Transverse colon (tissue), 4 donors: ENCODE measurements around the gene CHTF18. TPM values are rescaled to one million over a fixed set of nuclear protein-coding genes. Genes with fewer than 3 reads are reported as not detected.
"Not testable (repeated sequence)": the region's sequence is repeated elsewhere in the genome, so short reads cannot be mapped to it uniquely, and the experiment has no call there.

Source experiments
- DNase-seq: peaks from one replicate; pipeline ENCODE4 v3.0.0-alpha.2; 2019
- H3K27ac ChIP-seq, 4 donors: fragments of 200-600 bp; sonication (generic); 2 replicates each; pipeline ENCODE4 v1.5.1; 2016 to 2018; ENCODE audit warnings: inconsistent platforms in 4 of 4
- H3K27me3 ChIP-seq: fragments of 200-600 bp; sonication (generic); 2 replicates; pipeline ENCODE4 v1.5.1; 2017; ENCODE audit warnings: inconsistent platforms
- H3K36me3 ChIP-seq, 4 donors: fragments of 200-600 bp; sonication (generic); 2 replicates each; pipeline ENCODE4 v1.5.1; 2017 to 2019; ENCODE audit warnings: inconsistent platforms in 4 of 4
- H3K4me1 ChIP-seq, 4 donors: fragments of 200-600 bp; sonication (generic); 2 replicates each; pipeline ENCODE4 v1.5.1; 2017 to 2020; ENCODE audit warnings: inconsistent platforms in 4 of 4
- H3K4me3 ChIP-seq, 4 donors: fragments of 200-600 bp; sonication (generic); 1 replicate in 1 of 4; 2 replicates in 3 of 4; pipeline versions ENCODE4 v1.5.1 to v1.6.1; 2017 to 2019; ENCODE audit warnings: inconsistent platforms in 4 of 4
- H3K9me3 ChIP-seq, 2 donors: fragments of 200-600 bp; sonication (generic); 2 replicates each; pipeline ENCODE4 v1.5.1; 2017 to 2019; ENCODE audit warnings: inconsistent platforms in 2 of 2
- EP300 ChIP-seq: sonication (generic); formaldehyde crosslinking; IDR thresholded peaks from one replicate; pipeline ENCODE4 v1.6.1; 2017; ENCODE audit warnings: antibody characterized with exemption, low read depth
- POLR2A ChIP-seq: fragments of 450-650 bp; IDR thresholded peaks from one replicate; pipeline ENCODE4 v1.6.1; 2016; ENCODE audit warnings: antibody characterized with exemption, mild to moderate bottlenecking, moderate library complexity
- POLR2AphosphoS5 ChIP-seq, 3 donors: sonication (generic); formaldehyde crosslinking; IDR thresholded peaks; one replicate each; pipeline ENCODE4 v1.6.1; 2016; ENCODE audit warnings: antibody characterized with exemption in 3 of 3
- WGBS, 2 donors: methylation state at CpG; one replicate each; pipeline ENCODE4 v1.1.5; 2018; ENCODE audit warnings: low coverage in 1 of 2; 5-methylcytosine and 5-hydroxymethylcytosine counted together
- in situ Hi-C, 4 donors: fragments of 200-750 bp; cut with MboI; loops; one replicate each; pipeline versions ENCODE4 v1.15.0 to v1.15.1; 2017; ENCODE audit warnings: low sequenced_read_pairs in 3 of 4, low pct_ligation_motif_present in 1 of 4, low pct_unique_long_range_greater_than_20kb in 1 of 4
- intact Hi-C: fragments of 100-400 bp; cut with DNase I; formaldehyde crosslinking; loops from one replicate; pipeline ENCODE4 v1.15.1; 2023; ENCODE audit warnings: low total_unique reads
- total RNA-seq, 4 donors: library from RNA; depleted of rRNA; stranded (reverse); fragments of >200 nt; gene quantifications; one replicate each; pipeline ENCODE4 v1.1.0, GENCODE V29; 2016
- TF ChIP-seq, protein P1 (sequence below), 5 experiments: fragments of 200-600 bp in 3 of 5; fragments of 450-650 bp in 2 of 5; sonication (generic) in 3 of 5; IDR thresholded peaks; 1 replicate in 2 of 5; 2 replicates in 3 of 5; pipeline ENCODE4 v1.5.1; 2016 to 2017; ENCODE audit warnings: antibody characterized with exemption in 5 of 5, inconsistent platforms in 3 of 5, mild to moderate bottlenecking in 2 of 5, moderate library complexity in 1 of 5

Gene CHTF18
- total RNA-seq, 4 donors from 2014 or later: 4.6 to 33.4 (median 12.9) TPM

GRCh38 chr16:740764-741505 is 47.5 kb upstream of the CHTF18 start, which contains the start of gene CIAO3:
Gene CIAO3, minus strand, starts transcription at chr16:740997. Its CDS starts 12 bp downstream, at chr16:740985.
- TF ChIP-seq EP300 (no peak), POLR2A (peak; percentile 83), POLR2AphosphoS5 (IDR thresholded peaks at IDR 0.05) (peak; percentile 95 to 99 (median 99))
- TF ChIP-seq, protein P1, sequence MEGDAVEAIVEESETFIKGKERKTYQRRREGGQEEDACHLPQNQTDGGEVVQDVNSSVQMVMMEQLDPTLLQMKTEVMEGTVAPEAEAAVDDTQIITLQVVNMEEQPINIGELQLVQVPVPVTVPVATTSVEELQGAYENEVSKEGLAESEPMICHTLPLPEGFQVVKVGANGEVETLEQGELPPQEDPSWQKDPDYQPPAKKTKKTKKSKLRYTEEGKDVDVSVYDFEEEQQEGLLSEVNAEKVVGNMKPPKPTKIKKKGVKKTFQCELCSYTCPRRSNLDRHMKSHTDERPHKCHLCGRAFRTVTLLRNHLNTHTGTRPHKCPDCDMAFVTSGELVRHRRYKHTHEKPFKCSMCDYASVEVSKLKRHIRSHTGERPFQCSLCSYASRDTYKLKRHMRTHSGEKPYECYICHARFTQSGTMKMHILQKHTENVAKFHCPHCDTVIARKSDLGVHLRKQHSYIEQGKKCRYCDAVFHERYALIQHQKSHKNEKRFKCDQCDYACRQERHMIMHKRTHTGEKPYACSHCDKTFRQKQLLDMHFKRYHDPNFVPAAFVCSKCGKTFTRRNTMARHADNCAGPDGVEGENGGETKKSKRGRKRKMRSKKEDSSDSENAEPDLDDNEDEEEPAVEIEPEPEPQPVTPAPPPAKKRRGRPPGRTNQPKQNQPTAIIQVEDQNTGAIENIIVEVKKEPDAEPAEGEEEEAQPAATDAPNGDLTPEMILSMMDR (IDR thresholded peaks at IDR 0.05): peak; percentile 79 to 99 (median 97)
- in situ Hi-C loops (no loop called here), intact Hi-C loops (loop anchor here (2.0 kb wide), 1 partner anchor 28 kb away; no protein-coding TSS in a partner anchor)
- peaks cover 3% of the 10 kb centered on the region for H3K27me3 ChIP-seq
- no peaks in the 10 kb centered on the region for H3K36me3 ChIP-seq
- DNase-seq: peak; percentile 91
- H3K27ac ChIP-seq: peak within 1 kb of the TSS; percentile 75 to 87 (median 81)
- H3K4me1 ChIP-seq: peaks cover 7 to 20% (median 14%) of the 10 kb centered on the region in 4 donors
- 2% methylated on average over 61 of the region's 79 CpGs; no CpG with 5 or more reads in 1 of the 2 donors for WGBS, 2 donors
- peak within 1 kb of the TSS; percentile 78 to 86 (median 84) for H3K4me3 ChIP-seq
- no peaks in the 10 kb centered on the region for H3K9me3 ChIP-seq

DNA sequence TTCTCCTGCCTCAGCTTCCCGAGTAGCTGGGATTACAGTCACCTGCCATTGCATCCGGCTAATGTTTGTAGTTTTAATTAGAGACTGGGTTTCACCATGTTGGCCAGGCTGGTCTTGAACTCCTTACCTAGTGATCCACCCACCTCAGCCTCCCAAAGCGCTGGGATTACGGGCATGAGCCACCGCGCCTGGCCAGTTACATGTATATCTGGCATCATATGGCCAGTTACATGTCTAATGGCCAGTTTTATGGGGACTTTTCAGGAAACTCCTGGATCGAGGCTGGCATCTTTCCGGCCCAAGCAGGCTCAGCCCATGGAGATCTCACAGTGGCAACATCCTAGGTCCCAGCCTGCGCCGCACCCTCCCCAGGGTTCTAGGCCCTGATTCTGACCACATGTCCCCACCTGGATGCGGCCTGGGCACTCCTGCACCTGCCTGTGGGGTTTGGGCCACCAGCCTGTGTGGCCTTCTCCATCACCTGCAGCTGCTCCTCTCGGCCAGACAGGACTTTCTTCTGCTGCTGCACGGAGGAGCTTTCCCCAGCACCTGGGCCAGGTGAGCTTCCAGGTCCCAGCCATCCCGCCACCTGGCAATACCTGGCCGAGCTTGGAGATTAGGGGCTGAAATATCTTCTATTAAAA is 46.3 kb upstream of the CHTF18 start:
- Histone ChIP-seq H3K27me3 (peaks cover 3% of the 10 kb centered on the region), H3K36me3 (no peaks in the 10 kb centered on the region), H3K27ac (no peak overlapping the region), H3K9me3 (no peaks in the 10 kb centered on the region), H3K4me3 (no peak overlapping the region), H3K4me1 (peaks cover 7 to 20% (median 14%) of the 10 kb centered on the region in 4 donors)
- no peak for DNase-seq
- intact Hi-C loops: loop anchor here (2.0 kb wide), 1 partner anchor 29 kb away; no protein-coding TSS in a partner anchor
- TF ChIP-seq, protein P1 (IDR thresholded peaks at IDR 0.05): no peak
- TF ChIP-seq POLR2A (no peak), EP300 (no peak), POLR2AphosphoS5 (IDR thresholded peaks at IDR 0.05) (no peak)
- in situ Hi-C loops: no loop called here
- 90% methylated on average over 15 of the region's 15 CpGs; no CpG with 5 or more reads in 1 of the 2 donors for WGBS, 2 donors

DNA sequence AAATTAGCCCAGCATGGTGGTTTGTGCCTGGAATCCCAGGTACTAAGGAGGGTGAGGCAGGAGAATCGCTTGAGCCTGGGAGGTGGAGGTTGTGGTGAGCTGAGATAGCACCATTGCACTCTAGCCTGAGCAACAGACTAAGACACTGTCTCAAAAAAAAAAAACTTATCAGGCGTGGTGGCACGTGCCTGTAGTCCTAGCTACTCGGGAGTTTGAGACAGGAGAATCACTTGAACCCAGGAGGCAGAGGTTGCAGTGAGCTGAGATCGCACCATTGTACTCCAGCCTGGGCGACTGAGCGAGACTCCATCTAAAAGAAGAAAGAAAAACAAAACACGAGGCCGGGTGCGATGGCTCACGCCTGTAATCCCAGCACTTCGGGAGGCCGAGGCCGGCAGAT is 45.5 kb upstream of the CHTF18 start:
- H3K9me3 ChIP-seq, intact Hi-C loops, H3K27ac ChIP-seq, in situ Hi-C loops, H3K36me3 ChIP-seq, H3K27me3 ChIP-seq, DNase-seq, H3K4me3 ChIP-seq: not testable (repeated sequence)
- H3K4me1 ChIP-seq: peaks cover 7 to 17% (median 14%) of the 10 kb centered on the region in 4 donors
- WGBS, 2 donors: 70 to 83% methylated on average over 2 to 14 of the region's 14 CpGs

DNA sequence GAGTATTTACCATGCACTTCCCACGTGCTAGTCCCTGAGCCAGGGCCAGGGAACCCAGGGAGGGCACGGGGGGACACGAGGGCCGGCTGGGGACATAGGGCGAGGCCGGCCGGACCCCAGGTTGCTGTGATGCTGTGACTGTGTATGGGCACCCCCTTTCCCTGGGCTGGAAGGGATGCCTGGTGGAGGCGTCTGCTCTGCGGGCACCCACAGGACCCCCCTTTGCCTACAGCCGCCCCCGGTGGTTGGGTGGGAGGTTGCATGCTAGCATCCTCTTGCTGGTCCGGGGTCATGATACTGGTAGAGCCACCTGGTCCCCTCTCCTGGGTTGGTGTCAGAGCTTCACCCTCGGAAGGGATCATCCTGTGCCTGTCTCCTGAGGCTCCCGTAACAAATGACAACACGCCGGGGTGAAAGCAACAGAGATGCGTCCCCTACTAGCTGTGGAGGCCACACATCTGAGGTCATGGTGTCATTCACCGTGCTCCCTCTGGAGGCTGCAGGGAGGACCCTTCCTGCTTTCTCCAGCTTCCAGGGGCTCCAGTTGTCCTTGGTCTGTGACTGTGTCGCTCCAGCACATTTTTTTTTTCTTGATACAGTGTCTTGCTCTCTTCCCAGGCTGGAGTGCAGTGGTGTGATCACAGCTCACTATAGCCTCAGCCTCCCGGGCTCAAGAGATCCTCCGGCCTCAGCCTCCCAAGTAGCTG is 44.5 kb upstream of the CHTF18 start:
- TF ChIP-seq POLR2A: no peak
- TF ChIP-seq, protein P1 (IDR thresholded peaks at IDR 0.05): no peak
- no peak for TF ChIP-seq EP300
- TF ChIP-seq POLR2AphosphoS5 (IDR thresholded peaks at IDR 0.05): no peak
- no peaks in the 10 kb centered on the region for H3K36me3 ChIP-seq
- H3K4me1 ChIP-seq: peaks cover 7 to 17% (median 14%) of the 10 kb centered on the region in 4 donors
- H3K27ac ChIP-seq: no peak overlapping the region
- intact Hi-C loops (no loop called here), in situ Hi-C loops (no loop called here)
- no peaks in the 10 kb centered on the region for H3K9me3 ChIP-seq
- WGBS, 2 donors: 83% methylated on average over 21 of the region's 21 CpGs; no CpG with 5 or more reads in 1 of the 2 donors
- peaks cover 8% of the 10 kb centered on the region for H3K27me3 ChIP-seq
- no peak for DNase-seq
- no peak overlapping the region for H3K4me3 ChIP-seq
